CD14-positive monocyte (primary cell): Measurements from ENCODE around the gene ST3GAL4. TPM values are rescaled to one million over a fixed set of nuclear protein-coding genes. Genes with fewer than 3 reads are reported as not detected.

ENCODE experiments used
- DNase-seq, 3 donors: peaks; one replicate each; pipeline ENCODE4 v3.0.0-alpha.2; 2011 to 2022
- H2AFZ ChIP-seq: 2 replicates; pipeline ENCODE4 v1.6.0; 2012; ENCODE audit warnings: mild to moderate bottlenecking, low read depth, low read length, inconsistent platforms; ENCODE audit not compliant: insufficient read depth, poor library complexity, severe bottlenecking
- H3K27ac ChIP-seq, 2 donors: 1 replicate in 1 of 2; 2 replicates in 1 of 2; pipeline ENCODE4 v1.5.1; 2012 to 2013; ENCODE audit warnings: low read length in 2 of 2, control low read depth in 1 of 2, inconsistent platforms in 1 of 2, low read depth in 1 of 2, mild to moderate bottlenecking in 1 of 2
- H3K27me3 ChIP-seq, 2 donors: one replicate each; pipeline versions ENCODE4 v1.6.0 to v1.6.1; 2011 to 2013; ENCODE audit warnings: low read length in 2 of 2; ENCODE audit not compliant: control insufficient read depth in 2 of 2, insufficient read depth in 2 of 2
- H3K36me3 ChIP-seq, 2 donors: replicated peaks in 1 of 2; 1 replicate in 1 of 2; 2 replicates in 1 of 2; pipeline versions ENCODE4 v1.5.1 to v1.6.1; 2012 to 2013; ENCODE audit warnings: low read length in 2 of 2, control low read depth in 1 of 2, inconsistent platforms in 1 of 2, mild to moderate bottlenecking in 1 of 2; ENCODE audit not compliant: insufficient read depth in 2 of 2, control insufficient read depth in 1 of 2
- H3K4me1 ChIP-seq, 2 donors: 1 replicate in 1 of 2; 2 replicates in 1 of 2; pipeline versions ENCODE4 v1.5.1 to v1.6.1; 2012 to 2013; ENCODE audit warnings: low read length in 2 of 2, control low read depth in 1 of 2, inconsistent platforms in 1 of 2, mild to moderate bottlenecking in 1 of 2, moderate library complexity in 1 of 2; ENCODE audit not compliant: insufficient read depth in 2 of 2, control insufficient read depth in 1 of 2
- H3K4me2 ChIP-seq: replicated peaks from 2 replicates; pipeline ENCODE3; 2012; ENCODE audit warnings: low read length, moderate library complexity, mild to moderate bottlenecking; ENCODE audit not compliant: poor library complexity, severe bottlenecking; ENCODE audit errors: extremely low read depth
- H3K4me3 ChIP-seq, 3 experiments: fragments of 200-600 bp in 1 of 3; sonication (generic) in 1 of 3; replicated peaks in 1 of 3; 1 replicate in 2 of 3; 2 replicates in 1 of 3; pipeline ENCODE4 v1.5.1; 2011 to 2013; ENCODE audit warnings: low read length in 3 of 3, mild to moderate bottlenecking in 3 of 3, control low read depth in 2 of 3, low read depth in 2 of 3, inconsistent platforms in 1 of 3, moderate library complexity in 1 of 3
- H3K79me2 ChIP-seq: 2 replicates; pipeline ENCODE4 v1.6.0; 2012; ENCODE audit warnings: mild to moderate bottlenecking, control low read depth, inconsistent platforms, low read length, moderate library complexity; ENCODE audit not compliant: insufficient read depth
- H3K9ac ChIP-seq: 2 replicates; pipeline ENCODE4 v1.6.0; 2017; ENCODE audit warnings: low read length, mild to moderate bottlenecking; ENCODE audit not compliant: insufficient read depth, poor library complexity, severe bottlenecking
- H3K9me3 ChIP-seq, 2 donors: replicated peaks in 1 of 2; 1 replicate in 1 of 2; 2 replicates in 1 of 2; pipeline versions ENCODE4 v1.5.1 to v1.6.1; 2012 to 2013; ENCODE audit warnings: low read length in 2 of 2, control low read depth in 1 of 2; ENCODE audit not compliant: control insufficient read depth in 1 of 2, insufficient read depth in 1 of 2
- H4K20me1 ChIP-seq: 2 replicates; pipeline ENCODE4 v1.6.0; 2012; ENCODE audit warnings: mild to moderate bottlenecking, low read length, control low read depth, moderate library complexity; ENCODE audit not compliant: insufficient read depth
- H3K27ac Mint-ChIP-seq, 7 donors: one replicate each; pipeline ENCODE4 v1.8.0; 2020; ENCODE audit warnings: mild to moderate bottlenecking in 7 of 7, mixed read lengths in 7 of 7, moderate library complexity in 6 of 7, inconsistent platforms in 2 of 7
- H3K27me3 Mint-ChIP-seq, 3 donors: one replicate each; pipeline ENCODE4 v1.8.0; 2021 to 2022; ENCODE audit warnings: low read depth in 3 of 3, mild to moderate bottlenecking in 3 of 3, mixed read lengths in 3 of 3, moderate library complexity in 3 of 3, inconsistent platforms in 1 of 3
- H3K36me3 Mint-ChIP-seq, 2 donors: one replicate each; pipeline ENCODE4 v1.8.0; 2020; ENCODE audit warnings: mixed read lengths in 2 of 2, inconsistent platforms in 1 of 2, mild to moderate bottlenecking in 1 of 2
- H3K4me1 Mint-ChIP-seq: one replicate; pipeline ENCODE4 v1.8.0; 2020; ENCODE audit warnings: mild to moderate bottlenecking, mixed read lengths
- H3K4me3 Mint-ChIP-seq, 2 donors: one replicate each; pipeline ENCODE4 v1.8.0; 2020; ENCODE audit warnings: mild to moderate bottlenecking in 2 of 2, mixed read lengths in 2 of 2, moderate library complexity in 1 of 2
- H3K9me3 Mint-ChIP-seq, 7 donors: one replicate each; pipeline ENCODE4 v1.8.0; 2020 to 2022; ENCODE audit warnings: mixed read lengths in 7 of 7, mild to moderate bottlenecking in 6 of 7, moderate library complexity in 6 of 7, inconsistent platforms in 2 of 7
- WGBS: methylation state at CpG from one replicate; pipeline ENCODE4 v1.1.5; 2013; ENCODE audit warnings: missing lambda C conversion rate; ENCODE audit not compliant: insufficient coverage; 5-methylcytosine and 5-hydroxymethylcytosine counted together
- intact Hi-C, 2 donors: fragments of 100-400 bp; cut with micrococcal nuclease; formaldehyde crosslinking; loops; one replicate each; pipeline versions ENCODE4 v1.15.0 to v1.15.1; 2023
- polyA plus RNA-seq, 3 donors: library from polyadenylated mRNA; depleted of rRNA in 1 of 3; unstranded in 2 of 3; stranded (reverse) in 1 of 3; fragments of 300-500 nt in 2 of 3; fragments of >200 nt in 1 of 3; fragmentation: Illumina TruSeq in 2 of 3; gene quantifications; 1 replicate in 2 of 3; 2 replicates in 1 of 3; pipeline ENCODE4 v1.2.3, GENCODE V29; 2012 to 2021
- TF ChIP-seq, protein P1 (sequence below): fragments of 200-600 bp; IDR thresholded peaks from one replicate; pipeline ENCODE4 v1.8.0; 2022; ENCODE audit warnings: antibody characterized with exemption, mild to moderate bottlenecking

ST3GAL4 gene
- polyA plus RNA-seq, 3 donors: 7.8 to 14.3 (median 10.1) TPM

DNA sequence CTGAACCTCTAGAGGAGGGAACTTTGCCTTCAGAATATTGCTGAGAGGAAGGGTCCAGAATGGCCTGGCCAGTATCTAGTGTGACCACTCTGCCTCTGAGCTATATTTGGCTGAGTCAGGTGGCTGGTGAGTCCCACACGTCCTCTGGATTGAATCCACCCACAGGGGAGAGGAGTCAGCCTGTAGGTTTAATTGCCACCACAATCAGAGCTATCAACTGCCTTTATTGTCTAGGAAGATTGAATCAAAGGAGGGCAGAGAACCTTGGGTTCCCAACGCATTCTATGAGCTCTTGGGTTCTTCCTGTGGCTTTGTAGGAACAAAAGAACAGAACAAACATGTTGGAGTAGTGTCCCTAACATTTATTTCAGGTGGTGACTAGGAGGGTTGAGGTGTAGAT, 67.7 kb downstream of the ST3GAL4 start:
- H3K9me3 Mint-ChIP-seq: no peaks in the 10 kb centered on the region
- WGBS: 60% methylated on average over 1 of the region's 2 CpGs
- no peaks in the 10 kb centered on the region for H3K9me3 ChIP-seq

DNA sequence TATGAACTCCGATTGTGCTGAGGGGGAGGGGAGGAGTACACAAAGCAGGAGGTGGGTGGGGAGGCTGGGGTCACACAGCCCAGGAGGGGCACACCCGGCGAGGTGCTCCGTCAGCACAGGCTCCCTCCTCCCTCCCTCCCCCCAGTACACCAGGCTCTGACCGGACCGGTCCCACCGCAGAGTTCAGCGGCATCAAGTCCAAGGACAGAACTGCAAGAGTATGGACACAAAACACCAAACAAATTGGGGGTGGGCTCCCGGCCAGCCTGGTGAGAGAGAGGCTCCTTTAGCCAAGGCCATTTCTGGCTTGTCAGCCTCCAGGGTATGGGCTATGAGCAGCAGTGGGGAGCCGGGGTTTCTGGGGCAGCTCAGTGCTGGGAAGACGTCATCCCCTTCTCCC, 68.3 kb downstream of the ST3GAL4 start:
- Histone ChIP-seq H2AFZ (no peak overlapping the region), H3K4me1 (peaks cover 12 to 19% of the 10 kb centered on the region in 2 donors), H4K20me1 (no peaks in the 10 kb centered on the region), H3K27ac (no peak overlapping the region), H3K79me2 (no peaks in the 10 kb centered on the region), H3K36me3 (no peaks in the 10 kb centered on the region), H3K9ac (no peak overlapping the region), H3K9me3 (no peaks in the 10 kb centered on the region), H3K4me2 (no peak overlapping the region), H3K4me3 (no peak overlapping the region), H3K27me3 (no peaks in the 10 kb centered on the region)
- no peak for DNase-seq
- Mint-ChIP-seq H3K4me3 (no peak overlapping the region), H3K36me3 (no peaks in the 10 kb centered on the region), H3K9me3 (no peaks in the 10 kb centered on the region), H3K27me3 (peaks cover 0 to 3% (median 2%) of the 10 kb centered on the region in 3 donors), H3K4me1 (peaks cover 18% of the 10 kb centered on the region), H3K27ac (peak overlapping the region in 1 of 7 donors; percentile 22)
- TF ChIP-seq, protein P1, sequence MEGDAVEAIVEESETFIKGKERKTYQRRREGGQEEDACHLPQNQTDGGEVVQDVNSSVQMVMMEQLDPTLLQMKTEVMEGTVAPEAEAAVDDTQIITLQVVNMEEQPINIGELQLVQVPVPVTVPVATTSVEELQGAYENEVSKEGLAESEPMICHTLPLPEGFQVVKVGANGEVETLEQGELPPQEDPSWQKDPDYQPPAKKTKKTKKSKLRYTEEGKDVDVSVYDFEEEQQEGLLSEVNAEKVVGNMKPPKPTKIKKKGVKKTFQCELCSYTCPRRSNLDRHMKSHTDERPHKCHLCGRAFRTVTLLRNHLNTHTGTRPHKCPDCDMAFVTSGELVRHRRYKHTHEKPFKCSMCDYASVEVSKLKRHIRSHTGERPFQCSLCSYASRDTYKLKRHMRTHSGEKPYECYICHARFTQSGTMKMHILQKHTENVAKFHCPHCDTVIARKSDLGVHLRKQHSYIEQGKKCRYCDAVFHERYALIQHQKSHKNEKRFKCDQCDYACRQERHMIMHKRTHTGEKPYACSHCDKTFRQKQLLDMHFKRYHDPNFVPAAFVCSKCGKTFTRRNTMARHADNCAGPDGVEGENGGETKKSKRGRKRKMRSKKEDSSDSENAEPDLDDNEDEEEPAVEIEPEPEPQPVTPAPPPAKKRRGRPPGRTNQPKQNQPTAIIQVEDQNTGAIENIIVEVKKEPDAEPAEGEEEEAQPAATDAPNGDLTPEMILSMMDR: no peak
- 95% methylated on average over 2 of the region's 11 CpGs for WGBS
- intact Hi-C loops: no loop called here

More for the DNA sequence above, 67.7 kb downstream of the ST3GAL4 start:
- Mint-ChIP-seq H3K4me3 (no peak overlapping the region), H3K4me1 (peaks cover 18% of the 10 kb centered on the region), H3K36me3 (no peaks in the 10 kb centered on the region), H3K27me3 (peaks cover 0 to 3% (median under 1%) of the 10 kb centered on the region in 3 donors), H3K27ac (no peak overlapping the region)
- H3K79me2 ChIP-seq: no peaks in the 10 kb centered on the region
- H3K9ac ChIP-seq: no peak overlapping the region
- no peak overlapping the region for H3K4me3 ChIP-seq
- no peak for DNase-seq
- intact Hi-C loops: no loop called here
- peaks cover 12 to 19% of the 10 kb centered on the region in 2 donors for H3K4me1 ChIP-seq
- H4K20me1 ChIP-seq: no peaks in the 10 kb centered on the region
- no peak overlapping the region for H2AFZ ChIP-seq
- no peaks in the 10 kb centered on the region for H3K36me3 ChIP-seq
- no peak overlapping the region for H3K27ac ChIP-seq
- TF ChIP-seq, protein P1: no peak
- no peaks in the 10 kb centered on the region for H3K27me3 ChIP-seq
- no peak overlapping the region for H3K4me2 ChIP-seq
